Measurements from ENCODE around the gene ZXDC.

DNA sequence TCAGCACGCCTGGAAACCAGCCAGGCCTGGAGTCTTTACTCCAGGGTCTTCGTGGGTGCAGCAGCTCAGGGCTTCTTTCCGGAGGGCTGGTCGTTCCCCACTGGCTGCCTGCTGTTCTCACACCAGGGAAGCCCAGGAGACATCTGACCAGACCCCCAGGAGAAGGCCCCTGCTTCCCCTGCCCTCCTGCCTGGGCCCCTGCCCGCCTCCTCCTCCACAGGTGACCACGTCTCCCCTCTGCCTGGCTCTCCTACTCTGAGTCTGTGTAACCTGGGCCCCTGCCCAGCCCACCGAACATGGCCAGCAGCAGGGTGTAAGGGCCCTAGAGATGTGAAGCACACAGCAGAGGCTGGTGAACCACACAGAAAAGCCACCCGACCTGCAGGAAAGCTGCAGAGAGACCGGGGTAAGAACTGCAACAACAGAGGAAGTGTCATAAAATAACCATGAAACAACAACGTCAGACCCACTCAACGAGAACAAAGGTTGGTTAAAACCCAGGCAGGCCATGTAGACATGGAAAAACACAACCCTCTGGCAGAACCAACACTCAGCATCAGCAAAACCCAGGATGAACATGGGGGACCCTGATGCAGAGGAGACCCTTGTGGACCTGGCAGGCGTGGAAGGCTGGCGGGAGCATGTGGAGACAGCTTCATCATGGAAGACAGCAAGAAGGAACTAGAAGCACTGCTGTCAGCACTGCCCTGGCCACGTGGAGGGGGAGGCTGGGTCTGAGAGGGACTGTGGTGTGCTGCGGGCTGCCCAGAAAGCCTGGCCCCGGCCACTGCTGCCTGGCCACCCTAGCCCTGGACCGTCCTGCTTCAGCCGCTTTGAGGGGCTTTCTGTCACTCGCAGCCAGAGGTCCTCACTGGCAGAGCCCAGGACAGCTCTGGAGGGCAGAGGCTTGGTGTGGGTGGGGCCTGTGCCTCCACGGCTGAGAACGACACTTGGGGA, 21.5 kb upstream of the ZXDC start:
- TF ChIP-seq, protein P1, sequence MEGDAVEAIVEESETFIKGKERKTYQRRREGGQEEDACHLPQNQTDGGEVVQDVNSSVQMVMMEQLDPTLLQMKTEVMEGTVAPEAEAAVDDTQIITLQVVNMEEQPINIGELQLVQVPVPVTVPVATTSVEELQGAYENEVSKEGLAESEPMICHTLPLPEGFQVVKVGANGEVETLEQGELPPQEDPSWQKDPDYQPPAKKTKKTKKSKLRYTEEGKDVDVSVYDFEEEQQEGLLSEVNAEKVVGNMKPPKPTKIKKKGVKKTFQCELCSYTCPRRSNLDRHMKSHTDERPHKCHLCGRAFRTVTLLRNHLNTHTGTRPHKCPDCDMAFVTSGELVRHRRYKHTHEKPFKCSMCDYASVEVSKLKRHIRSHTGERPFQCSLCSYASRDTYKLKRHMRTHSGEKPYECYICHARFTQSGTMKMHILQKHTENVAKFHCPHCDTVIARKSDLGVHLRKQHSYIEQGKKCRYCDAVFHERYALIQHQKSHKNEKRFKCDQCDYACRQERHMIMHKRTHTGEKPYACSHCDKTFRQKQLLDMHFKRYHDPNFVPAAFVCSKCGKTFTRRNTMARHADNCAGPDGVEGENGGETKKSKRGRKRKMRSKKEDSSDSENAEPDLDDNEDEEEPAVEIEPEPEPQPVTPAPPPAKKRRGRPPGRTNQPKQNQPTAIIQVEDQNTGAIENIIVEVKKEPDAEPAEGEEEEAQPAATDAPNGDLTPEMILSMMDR (IDR thresholded peaks at IDR 0.05) = no peak
- TF ChIP-seq POLR2AphosphoS5 (IDR thresholded peaks at IDR 0.05; ENCODE audit: low read depth, low read length) (no peak), TCF7L2 (IDR thresholded peaks at IDR 0.05; ENCODE audit: low read depth, low read length) (no peak), SIN3A (IDR thresholded peaks at IDR 0.05; ENCODE audit: borderline replicate concordance, insufficient read depth, low read depth, low read length) (no peak)
- TF ChIP-seq, protein P2, sequence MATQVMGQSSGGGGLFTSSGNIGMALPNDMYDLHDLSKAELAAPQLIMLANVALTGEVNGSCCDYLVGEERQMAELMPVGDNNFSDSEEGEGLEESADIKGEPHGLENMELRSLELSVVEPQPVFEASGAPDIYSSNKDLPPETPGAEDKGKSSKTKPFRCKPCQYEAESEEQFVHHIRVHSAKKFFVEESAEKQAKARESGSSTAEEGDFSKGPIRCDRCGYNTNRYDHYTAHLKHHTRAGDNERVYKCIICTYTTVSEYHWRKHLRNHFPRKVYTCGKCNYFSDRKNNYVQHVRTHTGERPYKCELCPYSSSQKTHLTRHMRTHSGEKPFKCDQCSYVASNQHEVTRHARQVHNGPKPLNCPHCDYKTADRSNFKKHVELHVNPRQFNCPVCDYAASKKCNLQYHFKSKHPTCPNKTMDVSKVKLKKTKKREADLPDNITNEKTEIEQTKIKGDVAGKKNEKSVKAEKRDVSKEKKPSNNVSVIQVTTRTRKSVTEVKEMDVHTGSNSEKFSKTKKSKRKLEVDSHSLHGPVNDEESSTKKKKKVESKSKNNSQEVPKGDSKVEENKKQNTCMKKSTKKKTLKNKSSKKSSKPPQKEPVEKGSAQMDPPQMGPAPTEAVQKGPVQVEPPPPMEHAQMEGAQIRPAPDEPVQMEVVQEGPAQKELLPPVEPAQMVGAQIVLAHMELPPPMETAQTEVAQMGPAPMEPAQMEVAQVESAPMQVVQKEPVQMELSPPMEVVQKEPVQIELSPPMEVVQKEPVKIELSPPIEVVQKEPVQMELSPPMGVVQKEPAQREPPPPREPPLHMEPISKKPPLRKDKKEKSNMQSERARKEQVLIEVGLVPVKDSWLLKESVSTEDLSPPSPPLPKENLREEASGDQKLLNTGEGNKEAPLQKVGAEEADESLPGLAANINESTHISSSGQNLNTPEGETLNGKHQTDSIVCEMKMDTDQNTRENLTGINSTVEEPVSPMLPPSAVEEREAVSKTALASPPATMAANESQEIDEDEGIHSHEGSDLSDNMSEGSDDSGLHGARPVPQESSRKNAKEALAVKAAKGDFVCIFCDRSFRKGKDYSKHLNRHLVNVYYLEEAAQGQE (IDR thresholded peaks at IDR 0.05; ENCODE audit: insufficient read depth in 1 of 2, low read depth in 2 of 2, low read length in 1 of 2) = no peak

Measured in Panc1 (cell line).